H9 (cell line): ENCODE data around the gene IRF2. TPM values are rescaled to one million over a fixed set of nuclear protein-coding genes. Genes with fewer than 3 reads are reported as not detected.
A peak's percentile ranks its signal among the peaks of the same experiment; 100 is the strongest.
"Not testable (repeated sequence)": the region's sequence is repeated elsewhere in the genome, so short reads cannot be mapped to it uniquely, and the experiment has no call there.

Experiments used
- DNase-seq: peaks from one replicate; pipeline ENCODE4 v3.0.0-alpha.2; 2017
- H2AFZ ChIP-seq: one replicate; pipeline ENCODE4 v1.6.1; 2013; ENCODE audit warnings: mild to moderate bottlenecking, low read length, control low read depth, moderate library complexity
- H2AK5ac ChIP-seq: 2 replicates; pipeline ENCODE4 v1.6.1; 2013; ENCODE audit warnings: low read length, control low read depth, mixed read lengths; ENCODE audit not compliant: insufficient read length
- H2BK120ac ChIP-seq: one replicate; pipeline ENCODE4 v1.6.1; 2013; ENCODE audit warnings: low read depth, mild to moderate bottlenecking, low read length, control low read depth, inconsistent platforms; ENCODE audit not compliant: poor library complexity, severe bottlenecking
- H2BK12ac ChIP-seq: 2 replicates; pipeline ENCODE4 v1.6.1; 2013; ENCODE audit warnings: low read length, control low read depth, mixed read lengths, low read depth; ENCODE audit not compliant: insufficient read length
- H2BK15ac ChIP-seq: 2 replicates; pipeline ENCODE4 v1.6.1; 2013; ENCODE audit warnings: low read depth, low read length, control low read depth
- H2BK20ac ChIP-seq: one replicate; pipeline ENCODE4 v1.6.1; 2013; ENCODE audit warnings: low read depth, mild to moderate bottlenecking, low read length, control low read depth, inconsistent platforms; ENCODE audit not compliant: poor library complexity, severe bottlenecking
- H2BK5ac ChIP-seq: 2 replicates; pipeline ENCODE4 v1.6.1; 2013; ENCODE audit warnings: low read length, control low read depth, mixed read lengths; ENCODE audit not compliant: insufficient read length
- H3K14ac ChIP-seq: 2 replicates; pipeline ENCODE4 v1.6.1; 2013; ENCODE audit warnings: low read length, control low read depth; ENCODE audit not compliant: insufficient read depth
- H3K18ac ChIP-seq: 2 replicates; pipeline ENCODE4 v1.6.1; 2013; ENCODE audit warnings: low read depth, mild to moderate bottlenecking, mixed read lengths, low read length, control low read depth; ENCODE audit not compliant: insufficient read length
- H3K23ac ChIP-seq: 2 replicates; pipeline ENCODE4 v1.6.1; 2013; ENCODE audit warnings: low read length, control low read depth, mixed read lengths, low read depth; ENCODE audit not compliant: insufficient read length
- H3K23me2 ChIP-seq: 2 replicates; pipeline ENCODE4 v1.6.1; 2013; ENCODE audit warnings: low read depth, mild to moderate bottlenecking, mixed read lengths, low read length, control low read depth; ENCODE audit not compliant: insufficient read length, poor library complexity, severe bottlenecking
- H3K27ac ChIP-seq: 2 replicates; pipeline ENCODE4 v1.5.1; 2013; ENCODE audit warnings: low read length, control low read depth, mixed read lengths, low read depth; ENCODE audit not compliant: insufficient read length
- H3K27me3 ChIP-seq: 2 replicates; pipeline ENCODE4 v1.6.1; 2013; ENCODE audit warnings: low read length, control low read depth, inconsistent platforms; ENCODE audit not compliant: insufficient read depth
- H3K4ac ChIP-seq: 2 replicates; pipeline ENCODE4 v1.6.1; 2013; ENCODE audit warnings: low read depth, mild to moderate bottlenecking, control low read depth, inconsistent platforms, low read length, moderate library complexity
- H3K4me1 ChIP-seq: 2 replicates; pipeline ENCODE4 v1.6.1; 2013; ENCODE audit warnings: low read length, control low read depth, inconsistent platforms; ENCODE audit not compliant: insufficient read depth
- H3K4me2 ChIP-seq: 2 replicates; pipeline ENCODE4 v1.6.1; 2013; ENCODE audit warnings: low read length, control low read depth, mixed read lengths; ENCODE audit not compliant: insufficient read length, insufficient read depth
- H3K56ac ChIP-seq: 2 replicates; pipeline ENCODE4 v1.6.1; 2013; ENCODE audit warnings: low read depth, mild to moderate bottlenecking, mixed read lengths, low read length, control low read depth; ENCODE audit not compliant: insufficient read length
- H3K79me1 ChIP-seq: 2 replicates; pipeline ENCODE4 v1.6.1; 2013; ENCODE audit warnings: low read depth, mild to moderate bottlenecking, moderate library complexity, low read length, control low read depth, inconsistent platforms; ENCODE audit not compliant: insufficient read depth, poor library complexity, severe bottlenecking
- H3K79me2 ChIP-seq: 2 replicates; pipeline ENCODE4 v1.6.1; 2013; ENCODE audit warnings: low read length, control low read depth, inconsistent platforms; ENCODE audit not compliant: insufficient read depth
- H3K9ac ChIP-seq: 2 replicates; pipeline ENCODE4 v1.6.1; 2013; ENCODE audit warnings: low read length, control low read depth, mixed read lengths; ENCODE audit not compliant: insufficient read length; ENCODE audit errors: extremely low read depth
- H3K9me3 ChIP-seq: one replicate; pipeline ENCODE4 v1.6.1; 2013; ENCODE audit warnings: low read depth, low read length, inconsistent platforms; ENCODE audit not compliant: control insufficient read depth
- H3T11ph ChIP-seq: one replicate; pipeline ENCODE4 v1.6.1; 2013; ENCODE audit warnings: mild to moderate bottlenecking, low read length, control low read depth, inconsistent platforms
- H4K20me1 ChIP-seq: one replicate; pipeline ENCODE4 v1.6.1; 2013; ENCODE audit not compliant: control insufficient read depth, insufficient read length, insufficient read depth
- H4K5ac ChIP-seq: 2 replicates; pipeline ENCODE4 v1.6.1; 2013; ENCODE audit warnings: low read depth, mild to moderate bottlenecking, mixed read lengths, low read length, control low read depth; ENCODE audit not compliant: insufficient read length
- H4K8ac ChIP-seq: replicated peaks from 2 replicates; pipeline ENCODE4 v1.6.1; 2013; ENCODE audit warnings: low read length, control low read depth, mixed read lengths, low read depth; ENCODE audit not compliant: insufficient read length
- H4K91ac ChIP-seq: 2 replicates; pipeline ENCODE4 v1.6.1; 2013; ENCODE audit warnings: low read depth, mild to moderate bottlenecking, moderate library complexity, mixed read lengths, low read length, control low read depth; ENCODE audit not compliant: insufficient read length
- H3K27ac Mint-ChIP-seq, 3 experiments: 2 replicates in 2 of 3; 3 replicates in 1 of 3; pipeline ENCODE4 v1.8.0; 2020 to 2021; ENCODE audit warnings: mixed read lengths in 3 of 3, mild to moderate bottlenecking in 1 of 3, moderate library complexity in 1 of 3
- H3K27me3 Mint-ChIP-seq: 2 replicates; pipeline ENCODE4 v1.8.0; 2021; ENCODE audit warnings: low read depth, mild to moderate bottlenecking, moderate library complexity, mixed read lengths
- H3K36me3 Mint-ChIP-seq, 3 experiments: 2 replicates in 2 of 3; 3 replicates in 1 of 3; pipeline ENCODE4 v1.8.0; 2020 to 2021; ENCODE audit warnings: low read depth in 3 of 3, mixed read lengths in 3 of 3; ENCODE audit not compliant: insufficient read depth in 1 of 3
- H3K4me1 Mint-ChIP-seq, 2 experiments: 2 replicates each; pipeline ENCODE4 v1.8.0; 2020; ENCODE audit warnings: mixed read lengths in 2 of 2
- H3K4me3 Mint-ChIP-seq, 2 experiments: 2 replicates in 1 of 2; 3 replicates in 1 of 2; pipeline ENCODE4 v1.8.0; 2020 to 2021; ENCODE audit warnings: mild to moderate bottlenecking in 2 of 2, mixed read lengths in 2 of 2, moderate library complexity in 1 of 2
- H3K9me3 Mint-ChIP-seq, 2 experiments: 2 replicates in 1 of 2; 3 replicates in 1 of 2; pipeline ENCODE4 v1.8.0; 2020; ENCODE audit warnings: mild to moderate bottlenecking in 2 of 2, mixed read lengths in 2 of 2, moderate library complexity in 1 of 2
- WGBS: extraction: QIAGEN DNeasy Blood & Tissue Kit; methylation state at CpG from one replicate; pipeline ENCODE4 v1.1.7; 2013; ENCODE audit warnings: missing lambda C conversion rate, low lambda C conversion rate, mixed read lengths; ENCODE audit not compliant: insufficient read length; ENCODE audit errors: extremely low coverage; 5-methylcytosine and 5-hydroxymethylcytosine counted together
- total RNA-seq: library from RNA; stranded (reverse); gene quantifications from 2 replicates; pipeline ENCODE4 v1.2.1, GENCODE V29; 2021
- TF ChIP-seq, protein P1 (sequence below): fragments of 200-600 bp; sonication (generic); conservative IDR thresholded peaks from 3 replicates; pipeline ENCODE4 v1.8.0; 2021; ENCODE audit warnings: antibody characterized with exemption, mild to moderate bottlenecking

The IRF2 gene
- total RNA-seq, 1 experiment from 2014 or later: 13.5 TPM

DNA sequence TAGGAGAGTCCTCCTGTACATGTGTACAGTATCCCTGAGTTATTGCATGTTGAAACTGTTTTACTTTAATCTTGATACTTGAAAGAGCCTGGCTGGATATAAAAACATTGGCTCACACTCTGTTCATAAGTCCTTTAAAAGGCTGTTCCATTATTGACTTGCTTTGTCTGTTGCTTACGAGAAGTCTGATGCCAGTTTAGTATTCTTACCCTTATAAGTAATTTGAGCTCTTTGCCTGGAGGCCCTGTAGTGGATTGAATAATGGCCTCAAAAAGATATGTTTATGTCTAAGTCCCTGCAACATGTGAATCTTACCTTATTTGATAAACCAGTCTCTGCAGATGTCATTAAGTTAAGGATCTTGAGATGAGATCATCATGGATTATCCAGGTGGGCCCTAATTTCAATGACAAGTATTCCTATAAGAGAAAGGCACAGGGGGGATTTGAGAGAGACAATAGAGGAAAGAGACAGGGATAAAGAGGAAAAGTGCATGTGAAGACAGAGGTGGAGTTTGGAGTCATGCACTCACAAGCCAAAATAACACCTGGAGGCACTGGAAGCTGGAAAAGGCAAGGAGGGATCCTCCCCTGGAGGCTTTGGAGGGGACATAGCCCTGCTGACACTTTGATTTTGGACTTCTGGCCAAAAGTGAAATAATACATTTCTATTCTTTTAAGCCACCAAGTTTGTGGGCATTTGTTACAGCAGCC lies 98.1 kb downstream of the IRF2 start:
- H3K23ac ChIP-seq: no peak overlapping the region
- H3K9me3 Mint-ChIP-seq: peaks cover 2 to 11% of the 10 kb centered on the region in 2 experiments
- no peak overlapping the region for H2BK15ac ChIP-seq
- H3K4me1 Mint-ChIP-seq: peaks cover 17 to 20% of the 10 kb centered on the region in 2 experiments
- no peaks in the 10 kb centered on the region for H3K27me3 Mint-ChIP-seq
- no peak overlapping the region for H2BK20ac ChIP-seq
- no peaks in the 10 kb centered on the region for H4K20me1 ChIP-seq
- H3K36me3 Mint-ChIP-seq: peaks cover 0 to 19% (median 3%) of the 10 kb centered on the region in 3 experiments; a peak in 4 of 7 replicates
- DNase-seq: no peak
- H3K4ac ChIP-seq: no peak overlapping the region
- H3K9me3 ChIP-seq: no peaks in the 10 kb centered on the region
- no peak overlapping the region for H2BK5ac ChIP-seq
- H3K27me3 ChIP-seq: no peaks in the 10 kb centered on the region
- no peak overlapping the region for H3K14ac ChIP-seq
- H2BK12ac ChIP-seq: no peak overlapping the region
- no peak overlapping the region for H3T11ph ChIP-seq
- no peaks in the 10 kb centered on the region for H3K79me2 ChIP-seq
- no peak overlapping the region for H3K27ac ChIP-seq
- no peaks in the 10 kb centered on the region for H3K4me1 ChIP-seq
- no peak overlapping the region for H4K91ac ChIP-seq
- no peak overlapping the region for H3K56ac ChIP-seq
- no peak overlapping the region for H3K9ac ChIP-seq
- no peaks in the 10 kb centered on the region for H3K23me2 ChIP-seq
- no peak overlapping the region for H2AK5ac ChIP-seq
- H3K27ac Mint-ChIP-seq: peak overlapping the region in 1 of 3 experiments; percentile 16; a peak in 1 of 7 replicates
- H2BK120ac ChIP-seq: no peak overlapping the region
- no CpG with 5 or more reads among the region's 1 CpG for WGBS
- H3K18ac ChIP-seq: no peak overlapping the region
- H3K4me3 Mint-ChIP-seq: no peak overlapping the region
- TF ChIP-seq, protein P1, sequence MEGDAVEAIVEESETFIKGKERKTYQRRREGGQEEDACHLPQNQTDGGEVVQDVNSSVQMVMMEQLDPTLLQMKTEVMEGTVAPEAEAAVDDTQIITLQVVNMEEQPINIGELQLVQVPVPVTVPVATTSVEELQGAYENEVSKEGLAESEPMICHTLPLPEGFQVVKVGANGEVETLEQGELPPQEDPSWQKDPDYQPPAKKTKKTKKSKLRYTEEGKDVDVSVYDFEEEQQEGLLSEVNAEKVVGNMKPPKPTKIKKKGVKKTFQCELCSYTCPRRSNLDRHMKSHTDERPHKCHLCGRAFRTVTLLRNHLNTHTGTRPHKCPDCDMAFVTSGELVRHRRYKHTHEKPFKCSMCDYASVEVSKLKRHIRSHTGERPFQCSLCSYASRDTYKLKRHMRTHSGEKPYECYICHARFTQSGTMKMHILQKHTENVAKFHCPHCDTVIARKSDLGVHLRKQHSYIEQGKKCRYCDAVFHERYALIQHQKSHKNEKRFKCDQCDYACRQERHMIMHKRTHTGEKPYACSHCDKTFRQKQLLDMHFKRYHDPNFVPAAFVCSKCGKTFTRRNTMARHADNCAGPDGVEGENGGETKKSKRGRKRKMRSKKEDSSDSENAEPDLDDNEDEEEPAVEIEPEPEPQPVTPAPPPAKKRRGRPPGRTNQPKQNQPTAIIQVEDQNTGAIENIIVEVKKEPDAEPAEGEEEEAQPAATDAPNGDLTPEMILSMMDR: no peak
- H4K8ac ChIP-seq: no peak overlapping the region
- H3K79me1 ChIP-seq: no peaks in the 10 kb centered on the region
- no peak overlapping the region for H4K5ac ChIP-seq
- no peak overlapping the region for H3K4me2 ChIP-seq
- H2AFZ ChIP-seq: no peak overlapping the region

DNA sequence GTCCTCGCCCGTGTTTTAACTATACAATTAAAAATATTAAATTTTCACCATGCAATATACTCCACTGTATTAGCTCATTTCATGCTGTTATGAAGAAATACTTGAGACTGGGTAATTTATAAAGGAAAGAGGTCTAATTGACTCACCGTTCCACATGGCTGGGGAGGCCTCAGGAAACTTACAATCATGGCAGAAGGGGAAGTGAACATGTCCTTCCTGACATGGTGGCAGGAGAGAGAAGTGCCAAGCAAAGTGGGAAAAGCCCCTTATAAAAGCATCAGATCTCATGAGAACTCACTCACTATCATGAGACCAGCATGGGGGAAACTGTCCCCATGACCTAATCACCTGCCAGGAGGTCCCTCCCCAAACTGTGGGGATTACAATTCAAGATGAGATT lies 98.7 kb downstream of the IRF2 start:
- not testable (repeated sequence) for H3K4me3 Mint-ChIP-seq, H3K23ac ChIP-seq, H3T11ph ChIP-seq, H3K18ac ChIP-seq, H3K27me3 Mint-ChIP-seq, H3K56ac ChIP-seq, H2BK12ac ChIP-seq, H3K4me2 ChIP-seq, H2AFZ ChIP-seq, H3K79me1 ChIP-seq, H3K79me2 ChIP-seq, H3K23me2 ChIP-seq, H3K9ac ChIP-seq, H3K27me3 ChIP-seq, H4K20me1 ChIP-seq, H3K4me1 ChIP-seq, H3K27ac ChIP-seq, H2BK15ac ChIP-seq, H2BK20ac ChIP-seq, H2AK5ac ChIP-seq, DNase-seq, H4K8ac ChIP-seq, H3K9me3 ChIP-seq, H3K14ac ChIP-seq, H2BK120ac ChIP-seq, H2BK5ac ChIP-seq, H3K4ac ChIP-seq, H4K91ac ChIP-seq, H4K5ac ChIP-seq
- Mint-ChIP-seq H3K36me3 (peaks cover 0 to 19% (median 3%) of the 10 kb centered on the region in 3 experiments; a peak in 4 of 7 replicates), H3K27ac (peak overlapping the region in 1 of 3 experiments; percentile 24; a peak in 1 of 7 replicates), H3K4me1 (peaks cover 17 to 24% of the 10 kb centered on the region in 2 experiments), H3K9me3 (peaks cover 2 to 11% of the 10 kb centered on the region in 2 experiments)
- 100% methylated on average over 1 of the region's 3 CpGs for WGBS
